CD14-positive monocyte (primary cell): Measurements from ENCODE around the gene NDST1. TPM values are rescaled to one million over a fixed set of nuclear protein-coding genes. Genes with fewer than 3 reads are reported as not detected.

Experiments
- DNase-seq, 3 donors: peaks; one replicate each; pipeline ENCODE4 v3.0.0-alpha.2; 2011 to 2022
- H2AFZ ChIP-seq: 2 replicates; pipeline ENCODE4 v1.6.0; 2012; ENCODE audit warnings: mild to moderate bottlenecking, low read depth, low read length, inconsistent platforms; ENCODE audit not compliant: insufficient read depth, poor library complexity, severe bottlenecking
- H3K27ac ChIP-seq, 2 donors: 1 replicate in 1 of 2; 2 replicates in 1 of 2; pipeline ENCODE4 v1.5.1; 2012 to 2013; ENCODE audit warnings: low read length in 2 of 2, control low read depth in 1 of 2, inconsistent platforms in 1 of 2, low read depth in 1 of 2, mild to moderate bottlenecking in 1 of 2
- H3K27me3 ChIP-seq, 2 donors: one replicate each; pipeline versions ENCODE4 v1.6.0 to v1.6.1; 2011 to 2013; ENCODE audit warnings: low read length in 2 of 2; ENCODE audit not compliant: control insufficient read depth in 2 of 2, insufficient read depth in 2 of 2
- H3K36me3 ChIP-seq, 2 donors: replicated peaks in 1 of 2; 1 replicate in 1 of 2; 2 replicates in 1 of 2; pipeline versions ENCODE4 v1.5.1 to v1.6.1; 2012 to 2013; ENCODE audit warnings: low read length in 2 of 2, control low read depth in 1 of 2, inconsistent platforms in 1 of 2, mild to moderate bottlenecking in 1 of 2; ENCODE audit not compliant: insufficient read depth in 2 of 2, control insufficient read depth in 1 of 2
- H3K4me1 ChIP-seq, 2 donors: 1 replicate in 1 of 2; 2 replicates in 1 of 2; pipeline versions ENCODE4 v1.5.1 to v1.6.1; 2012 to 2013; ENCODE audit warnings: low read length in 2 of 2, control low read depth in 1 of 2, inconsistent platforms in 1 of 2, mild to moderate bottlenecking in 1 of 2, moderate library complexity in 1 of 2; ENCODE audit not compliant: insufficient read depth in 2 of 2, control insufficient read depth in 1 of 2
- H3K4me2 ChIP-seq: replicated peaks from 2 replicates; pipeline ENCODE3; 2012; ENCODE audit warnings: low read length, moderate library complexity, mild to moderate bottlenecking; ENCODE audit not compliant: poor library complexity, severe bottlenecking; ENCODE audit errors: extremely low read depth
- H3K4me3 ChIP-seq, 3 experiments: fragments of 200-600 bp in 1 of 3; sonication (generic) in 1 of 3; replicated peaks in 1 of 3; 1 replicate in 2 of 3; 2 replicates in 1 of 3; pipeline ENCODE4 v1.5.1; 2011 to 2013; ENCODE audit warnings: low read length in 3 of 3, mild to moderate bottlenecking in 3 of 3, control low read depth in 2 of 3, low read depth in 2 of 3, inconsistent platforms in 1 of 3, moderate library complexity in 1 of 3
- H3K79me2 ChIP-seq: 2 replicates; pipeline ENCODE4 v1.6.0; 2012; ENCODE audit warnings: mild to moderate bottlenecking, control low read depth, inconsistent platforms, low read length, moderate library complexity; ENCODE audit not compliant: insufficient read depth
- H3K9ac ChIP-seq: 2 replicates; pipeline ENCODE4 v1.6.0; 2017; ENCODE audit warnings: low read length, mild to moderate bottlenecking; ENCODE audit not compliant: insufficient read depth, poor library complexity, severe bottlenecking
- H3K9me3 ChIP-seq, 2 donors: replicated peaks in 1 of 2; 1 replicate in 1 of 2; 2 replicates in 1 of 2; pipeline versions ENCODE4 v1.5.1 to v1.6.1; 2012 to 2013; ENCODE audit warnings: low read length in 2 of 2, control low read depth in 1 of 2; ENCODE audit not compliant: control insufficient read depth in 1 of 2, insufficient read depth in 1 of 2
- H4K20me1 ChIP-seq: 2 replicates; pipeline ENCODE4 v1.6.0; 2012; ENCODE audit warnings: mild to moderate bottlenecking, low read length, control low read depth, moderate library complexity; ENCODE audit not compliant: insufficient read depth
- H3K27ac Mint-ChIP-seq, 7 donors: one replicate each; pipeline ENCODE4 v1.8.0; 2020; ENCODE audit warnings: mild to moderate bottlenecking in 7 of 7, mixed read lengths in 7 of 7, moderate library complexity in 6 of 7, inconsistent platforms in 2 of 7
- H3K27me3 Mint-ChIP-seq, 3 donors: one replicate each; pipeline ENCODE4 v1.8.0; 2021 to 2022; ENCODE audit warnings: low read depth in 3 of 3, mild to moderate bottlenecking in 3 of 3, mixed read lengths in 3 of 3, moderate library complexity in 3 of 3, inconsistent platforms in 1 of 3
- H3K36me3 Mint-ChIP-seq, 2 donors: one replicate each; pipeline ENCODE4 v1.8.0; 2020; ENCODE audit warnings: mixed read lengths in 2 of 2, inconsistent platforms in 1 of 2, mild to moderate bottlenecking in 1 of 2
- H3K4me1 Mint-ChIP-seq: one replicate; pipeline ENCODE4 v1.8.0; 2020; ENCODE audit warnings: mild to moderate bottlenecking, mixed read lengths
- H3K4me3 Mint-ChIP-seq, 2 donors: one replicate each; pipeline ENCODE4 v1.8.0; 2020; ENCODE audit warnings: mild to moderate bottlenecking in 2 of 2, mixed read lengths in 2 of 2, moderate library complexity in 1 of 2
- H3K9me3 Mint-ChIP-seq, 7 donors: one replicate each; pipeline ENCODE4 v1.8.0; 2020 to 2022; ENCODE audit warnings: mixed read lengths in 7 of 7, mild to moderate bottlenecking in 6 of 7, moderate library complexity in 6 of 7, inconsistent platforms in 2 of 7
- WGBS: methylation state at CpG from one replicate; pipeline ENCODE4 v1.1.5; 2013; ENCODE audit warnings: missing lambda C conversion rate; ENCODE audit not compliant: insufficient coverage; 5-methylcytosine and 5-hydroxymethylcytosine counted together
- intact Hi-C, 2 donors: fragments of 100-400 bp; cut with micrococcal nuclease; formaldehyde crosslinking; loops; one replicate each; pipeline versions ENCODE4 v1.15.0 to v1.15.1; 2023
- polyA plus RNA-seq, 3 donors: library from polyadenylated mRNA; depleted of rRNA in 1 of 3; unstranded in 2 of 3; stranded (reverse) in 1 of 3; fragments of 300-500 nt in 2 of 3; fragments of >200 nt in 1 of 3; fragmentation: Illumina TruSeq in 2 of 3; gene quantifications; 1 replicate in 2 of 3; 2 replicates in 1 of 3; pipeline ENCODE4 v1.2.3, GENCODE V29; 2012 to 2021
- TF ChIP-seq, protein P1 (sequence below): fragments of 200-600 bp; IDR thresholded peaks from one replicate; pipeline ENCODE4 v1.8.0; 2022; ENCODE audit warnings: antibody characterized with exemption, mild to moderate bottlenecking

Gene NDST1
- polyA plus RNA-seq, 3 donors: 7.0 to 18.9 (median 7.5) TPM

DNA sequence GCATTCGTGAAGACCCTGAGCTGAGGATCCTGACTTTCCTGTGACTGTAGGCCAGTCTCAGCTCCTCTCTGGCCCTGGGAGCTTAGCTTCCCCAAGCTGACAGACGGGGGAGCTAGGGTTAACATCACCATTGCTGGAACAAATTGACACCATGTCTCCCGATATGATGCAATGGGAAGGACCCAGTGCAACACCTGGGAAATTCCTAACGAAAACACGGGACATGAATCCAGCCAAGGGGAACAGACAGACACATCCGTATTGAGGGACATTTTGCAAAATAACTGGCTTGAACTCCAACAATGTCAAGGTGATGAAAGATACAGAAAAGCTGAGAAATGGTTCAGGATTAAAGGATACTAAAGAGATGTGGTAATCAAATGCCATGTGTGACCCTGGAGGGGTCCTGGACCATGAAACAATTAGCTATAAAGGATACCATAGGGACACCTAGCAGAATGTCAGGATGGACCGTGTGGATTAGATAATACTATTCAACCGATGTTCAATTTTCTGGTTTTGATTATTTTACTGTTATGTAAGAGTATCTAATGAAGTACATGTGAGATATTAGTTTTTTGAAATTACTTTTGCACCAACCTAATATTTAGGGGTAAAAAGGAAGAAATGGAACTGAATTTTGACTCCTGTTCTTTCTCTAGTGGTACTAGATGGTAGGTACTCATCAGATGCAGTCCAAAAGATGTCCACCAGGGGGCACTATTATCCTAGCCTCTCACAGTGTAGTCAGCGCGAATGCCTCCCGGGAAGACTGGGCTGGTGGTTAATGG, 52.7 kb downstream of the NDST1 start:
- TF ChIP-seq, protein P1, sequence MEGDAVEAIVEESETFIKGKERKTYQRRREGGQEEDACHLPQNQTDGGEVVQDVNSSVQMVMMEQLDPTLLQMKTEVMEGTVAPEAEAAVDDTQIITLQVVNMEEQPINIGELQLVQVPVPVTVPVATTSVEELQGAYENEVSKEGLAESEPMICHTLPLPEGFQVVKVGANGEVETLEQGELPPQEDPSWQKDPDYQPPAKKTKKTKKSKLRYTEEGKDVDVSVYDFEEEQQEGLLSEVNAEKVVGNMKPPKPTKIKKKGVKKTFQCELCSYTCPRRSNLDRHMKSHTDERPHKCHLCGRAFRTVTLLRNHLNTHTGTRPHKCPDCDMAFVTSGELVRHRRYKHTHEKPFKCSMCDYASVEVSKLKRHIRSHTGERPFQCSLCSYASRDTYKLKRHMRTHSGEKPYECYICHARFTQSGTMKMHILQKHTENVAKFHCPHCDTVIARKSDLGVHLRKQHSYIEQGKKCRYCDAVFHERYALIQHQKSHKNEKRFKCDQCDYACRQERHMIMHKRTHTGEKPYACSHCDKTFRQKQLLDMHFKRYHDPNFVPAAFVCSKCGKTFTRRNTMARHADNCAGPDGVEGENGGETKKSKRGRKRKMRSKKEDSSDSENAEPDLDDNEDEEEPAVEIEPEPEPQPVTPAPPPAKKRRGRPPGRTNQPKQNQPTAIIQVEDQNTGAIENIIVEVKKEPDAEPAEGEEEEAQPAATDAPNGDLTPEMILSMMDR: peak; percentile 85
- intact Hi-C loops: loop anchor here in 1 of 2 donors (2.0 to 5.0 kb wide), 2 partner anchors 97 to 286 kb away; partner anchors contain the start of gene IRGM
- H3K36me3 ChIP-seq: peaks cover 13 to 15% of the 10 kb centered on the region in 2 donors
- no peaks in the 10 kb centered on the region for H3K27me3 ChIP-seq
- DNase-seq: peak; percentile 66 to 86 (median 78)
- H3K4me3 Mint-ChIP-seq: no peak overlapping the region
- peaks cover 10 to 15% of the 10 kb centered on the region in 2 donors for H3K36me3 Mint-ChIP-seq
- H3K27ac ChIP-seq: no peak overlapping the region
- H3K79me2 ChIP-seq: no peaks in the 10 kb centered on the region
- H3K9me3 Mint-ChIP-seq: peaks cover 0 to 6% (median 0%) of the 10 kb centered on the region in 7 donors
- H3K9ac ChIP-seq: no peak overlapping the region
- WGBS: 43% methylated on average over 7 of the region's 11 CpGs
- H3K4me3 ChIP-seq: no peak overlapping the region
- no peaks in the 10 kb centered on the region for H3K4me1 Mint-ChIP-seq
- no peaks in the 10 kb centered on the region for H4K20me1 ChIP-seq
- H3K27me3 Mint-ChIP-seq: peaks cover 0 to 5% (median 4%) of the 10 kb centered on the region in 3 donors
- no peak overlapping the region for H3K27ac Mint-ChIP-seq
- no peak overlapping the region for H3K4me2 ChIP-seq
- no peak overlapping the region for H2AFZ ChIP-seq
- no peaks in the 10 kb centered on the region for H3K4me1 ChIP-seq
- H3K9me3 ChIP-seq: no peaks in the 10 kb centered on the region

DNA sequence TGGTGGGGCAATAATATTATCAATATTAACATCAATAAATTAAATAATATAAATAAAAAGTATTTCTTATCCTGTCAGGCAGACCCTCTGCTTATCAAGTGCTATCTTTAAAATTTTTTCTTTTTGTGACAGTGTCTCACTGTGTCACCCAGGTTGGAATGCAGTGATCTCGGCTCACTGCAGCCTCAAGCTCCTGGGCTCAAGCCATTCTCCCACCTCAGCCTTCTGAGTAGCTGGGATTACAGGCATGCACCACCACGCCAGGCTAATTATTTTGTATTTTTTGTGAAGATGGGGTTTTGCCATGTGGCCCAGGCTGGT, 53.2 kb downstream of the NDST1 start:
- Histone ChIP-seq H2AFZ (no peak overlapping the region), H4K20me1 (no peaks in the 10 kb centered on the region), H3K4me2 (no peak overlapping the region), H3K27me3 (no peaks in the 10 kb centered on the region), H3K9ac (no peak overlapping the region), H3K4me1 (no peaks in the 10 kb centered on the region), H3K4me3 (no peak overlapping the region), H3K79me2 (no peaks in the 10 kb centered on the region), H3K27ac (no peak overlapping the region), H3K9me3 (no peaks in the 10 kb centered on the region), H3K36me3 (peaks cover 7 to 9% of the 10 kb centered on the region in 2 donors)
- Mint-ChIP-seq H3K4me3 (no peak overlapping the region), H3K27ac (no peak overlapping the region), H3K27me3 (peaks cover 0 to 5% (median 4%) of the 10 kb centered on the region in 3 donors), H3K4me1 (peaks cover 4% of the 10 kb centered on the region), H3K36me3 (peaks cover 4 to 9% of the 10 kb centered on the region in 2 donors), H3K9me3 (peaks cover 0 to 6% (median 0%) of the 10 kb centered on the region in 7 donors)
- intact Hi-C loops: loop anchor here in 1 of 2 donors (2.0 to 5.0 kb wide), 2 partner anchors 96 to 286 kb away; partner anchors contain the start of gene IRGM
- TF ChIP-seq, protein P1: peak; percentile 46
- no peak for DNase-seq
- WGBS: 80% methylated on average over 1 of the region's 2 CpGs
